Endodermal cell (in vitro differentiated cells): ENCODE results near the gene WFDC9. TPM values are rescaled to one million over a fixed set of nuclear protein-coding genes. Genes with fewer than 3 reads are reported as not detected.

ENCODE experiments used
- DNase-seq: peaks from one replicate; pipeline ENCODE4 v3.0.0-alpha.2; 2017
- H3K27ac ChIP-seq: 2 replicates; pipeline ENCODE4 v1.5.1; 2013; ENCODE audit warnings: mild to moderate bottlenecking, low read depth, low read length, moderate library complexity
- H3K27me3 ChIP-seq: 2 replicates; pipeline ENCODE4 v1.6.1; 2013; ENCODE audit warnings: mild to moderate bottlenecking, low read length, moderate library complexity; ENCODE audit not compliant: insufficient read depth, control insufficient read depth, poor library complexity, severe bottlenecking
- H3K36me3 ChIP-seq: 2 replicates; pipeline ENCODE4 v1.7.0; 2013; ENCODE audit warnings: mild to moderate bottlenecking, low read length, moderate library complexity; ENCODE audit not compliant: control insufficient read depth, insufficient read depth
- H3K4me1 ChIP-seq: one replicate; pipeline ENCODE4 v1.7.0; 2013; ENCODE audit warnings: low read length; ENCODE audit not compliant: control insufficient read depth, insufficient read depth
- H3K4me3 ChIP-seq: 2 replicates; pipeline ENCODE4 v1.5.1; 2013; ENCODE audit warnings: mild to moderate bottlenecking, low read length, moderate library complexity
- H3K9ac ChIP-seq: 2 replicates; pipeline ENCODE4 v1.6.1; 2013; ENCODE audit warnings: mild to moderate bottlenecking, low read length, moderate library complexity; ENCODE audit not compliant: poor library complexity, severe bottlenecking; ENCODE audit errors: extremely low read depth
- H3K9me3 ChIP-seq: 2 replicates; pipeline ENCODE4 v1.6.1; 2013; ENCODE audit warnings: mild to moderate bottlenecking, low read length, moderate library complexity; ENCODE audit not compliant: control insufficient read depth
- H3K27ac Mint-ChIP-seq: 2 replicates; pipeline ENCODE4 v1.8.0; 2020; ENCODE audit warnings: mixed read lengths
- H3K27me3 Mint-ChIP-seq: 2 replicates; pipeline ENCODE4 v1.8.0; 2021; ENCODE audit warnings: mild to moderate bottlenecking, mixed read lengths; ENCODE audit not compliant: insufficient read depth
- H3K36me3 Mint-ChIP-seq: 2 replicates; pipeline ENCODE4 v1.8.0; 2020; ENCODE audit warnings: low read depth, mixed read lengths
- H3K4me1 Mint-ChIP-seq: 2 replicates; pipeline ENCODE4 v1.8.0; 2020; ENCODE audit warnings: mixed read lengths
- H3K4me3 Mint-ChIP-seq: 2 replicates; pipeline ENCODE4 v1.8.0; 2020; ENCODE audit warnings: mild to moderate bottlenecking, moderate library complexity, mixed read lengths
- H3K9me3 Mint-ChIP-seq: 2 replicates; pipeline ENCODE4 v1.8.0; 2020; ENCODE audit warnings: mild to moderate bottlenecking, mixed read lengths
- CTCF ChIP-seq: fragments of 200-600 bp; sonication (generic); conservative IDR thresholded peaks from 2 replicates; pipeline ENCODE4 v1.5.0; 2021; ENCODE audit warnings: antibody characterized with exemption, mild to moderate bottlenecking
- WGBS, 2 experiments: methylation state at CpG; one replicate each; pipeline versions ENCODE4 v1.1.5 to v1.1.7; 2013; ENCODE audit warnings: missing lambda C conversion rate in 2 of 2, mixed read lengths in 1 of 2; ENCODE audit not compliant: insufficient coverage in 1 of 2, insufficient read length in 1 of 2; 5-methylcytosine and 5-hydroxymethylcytosine counted together
- total RNA-seq, 2 donors: library from RNA; stranded (reverse); fragmentation: NEBNext Ultra II Directional in 1 of 2; extraction: Animal tissue kit (Norgen Biotek cat#: 25700) in 1 of 2; gene quantifications; 2 replicates in 1 of 2; 3 replicates in 1 of 2; pipeline ENCODE4 v1.2.1, GENCODE V29; 2021

Gene WFDC9
- total RNA-seq, 2 donors from 2014 or later, result not detected

DNA sequence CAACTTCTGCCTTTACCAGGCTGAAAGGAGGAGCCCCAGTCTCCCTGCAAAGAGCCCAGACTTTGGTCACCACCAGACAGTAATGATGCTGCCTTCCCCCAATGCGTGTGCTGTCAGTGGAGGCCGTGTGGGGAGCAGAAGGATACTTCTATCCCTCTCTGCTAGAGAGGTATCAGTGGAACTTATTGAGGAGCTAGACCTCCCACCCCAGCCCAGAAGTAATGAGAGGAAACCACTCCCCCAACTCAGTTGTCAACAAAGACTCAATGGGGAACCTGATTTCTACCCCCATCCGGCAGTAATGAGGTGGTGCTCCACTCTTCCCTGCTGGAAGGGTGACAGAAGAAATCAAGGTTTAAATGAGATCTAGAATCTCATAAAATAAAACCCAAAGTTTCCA is 47.6 kb downstream of the WFDC9 start:
- Mint-ChIP-seq H3K27me3 (peaks cover 3% of the 10 kb centered on the region), H3K27ac (no peak overlapping the region), H3K36me3 (no peaks in the 10 kb centered on the region), H3K4me1 (peaks cover 10% of the 10 kb centered on the region), H3K4me3 (no peak overlapping the region), H3K9me3 (peaks cover 7% of the 10 kb centered on the region)
- Histone ChIP-seq H3K27me3 (no peaks in the 10 kb centered on the region), H3K9ac (no peak overlapping the region), H3K36me3 (no peaks in the 10 kb centered on the region), H3K9me3 (peaks cover 5% of the 10 kb centered on the region), H3K27ac (no peak overlapping the region), H3K4me3 (peak overlapping the region; percentile 3), H3K4me1 (peaks cover 8% of the 10 kb centered on the region)
- peak; percentile 72 for DNase-seq
- no peak for TF ChIP-seq CTCF
- 53 to 62% methylated on average over 2 to 3 of the region's 3 CpGs for WGBS, 2 experiments

- Mint-ChIP-seq H3K4me1 (peaks cover 20% of the 10 kb centered on the region), H3K27ac (no peak overlapping the region), H3K9me3 (peaks cover 2% of the 10 kb centered on the region), H3K27me3 (no peaks in the 10 kb centered on the region), H3K4me3 (no peak overlapping the region), H3K36me3 (no peaks in the 10 kb centered on the region)
- Histone ChIP-seq H3K4me3 (no peak overlapping the region), H3K9me3 (no peaks in the 10 kb centered on the region), H3K4me1 (peaks cover 8% of the 10 kb centered on the region), H3K9ac (no peak overlapping the region), H3K27ac (no peak overlapping the region), H3K36me3 (no peaks in the 10 kb centered on the region), H3K27me3 (no peaks in the 10 kb centered on the region)
- no peak for TF ChIP-seq CTCF
- no peak for DNase-seq
These were observed 49.4 kb downstream of the WFDC9 start for GRCh38 chr20:45581702-45582101.

GRCh38 chr20:45579184-45579583 is 51.9 kb downstream of the WFDC9 start, which contains the start of gene WFDC8:
Gene WFDC8, minus strand, starts transcription at chr20:45579284. Its CDS starts 37 bp downstream, at chr20:45579247.
- Histone ChIP-seq H3K27me3 (no peaks in the 10 kb centered on the region), H3K4me1 (peaks cover 8% of the 10 kb centered on the region), H3K9me3 (no peaks in the 10 kb centered on the region), H3K4me3 (no peak within 1 kb of the TSS), H3K9ac (no peak within 1 kb of the TSS), H3K27ac (peak within 1 kb of the TSS; percentile 78), H3K36me3 (no peaks in the 10 kb centered on the region)
- 91 to 100% methylated on average over 3 to 4 of the region's 4 CpGs for WGBS, 2 experiments
- Mint-ChIP-seq H3K9me3 (peaks cover 2% of the 10 kb centered on the region), H3K4me1 (peaks cover 21% of the 10 kb centered on the region), H3K4me3 (no peak within 1 kb of the TSS), H3K27me3 (no peaks in the 10 kb centered on the region), H3K27ac (peak within 1 kb of the TSS; percentile 77), H3K36me3 (no peaks in the 10 kb centered on the region)
- no peak for DNase-seq
- no peak for TF ChIP-seq CTCF
